Germinal center (tissue), 1 donor: ENCODE results near the gene EGR1.

Experiments used
- DNase-seq: peaks from one replicate; pipeline ENCODE4 v3.0.0; 2012; ENCODE audit warnings: mixed read lengths, low spot score

EGR1 gene

DNA sequence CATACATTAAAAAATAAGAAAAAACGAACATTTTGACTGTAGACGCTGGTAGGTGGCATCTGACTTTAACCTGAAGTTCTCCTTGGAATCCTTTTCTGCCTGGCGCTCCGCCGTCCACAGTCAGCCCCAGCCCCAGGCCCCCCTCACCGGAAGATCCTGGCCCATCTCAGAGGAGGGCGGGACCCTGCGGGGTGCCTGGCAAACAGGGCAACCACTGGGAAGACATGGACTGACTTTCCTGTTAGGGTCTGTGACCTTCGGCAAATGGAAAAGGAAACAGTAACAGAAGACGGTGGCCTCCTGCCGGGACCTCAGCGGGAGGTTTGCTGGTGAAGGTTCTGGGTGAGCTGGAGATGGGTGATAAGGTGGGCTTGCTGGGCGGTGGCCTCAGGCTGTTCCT, 11.7 kb upstream of the EGR1 start:
- DNase-seq: no peak

GRCh38 chr5:138454121-138454520, 11.2 kb upstream of the EGR1 start:
- DNase-seq: no peak

DNA sequence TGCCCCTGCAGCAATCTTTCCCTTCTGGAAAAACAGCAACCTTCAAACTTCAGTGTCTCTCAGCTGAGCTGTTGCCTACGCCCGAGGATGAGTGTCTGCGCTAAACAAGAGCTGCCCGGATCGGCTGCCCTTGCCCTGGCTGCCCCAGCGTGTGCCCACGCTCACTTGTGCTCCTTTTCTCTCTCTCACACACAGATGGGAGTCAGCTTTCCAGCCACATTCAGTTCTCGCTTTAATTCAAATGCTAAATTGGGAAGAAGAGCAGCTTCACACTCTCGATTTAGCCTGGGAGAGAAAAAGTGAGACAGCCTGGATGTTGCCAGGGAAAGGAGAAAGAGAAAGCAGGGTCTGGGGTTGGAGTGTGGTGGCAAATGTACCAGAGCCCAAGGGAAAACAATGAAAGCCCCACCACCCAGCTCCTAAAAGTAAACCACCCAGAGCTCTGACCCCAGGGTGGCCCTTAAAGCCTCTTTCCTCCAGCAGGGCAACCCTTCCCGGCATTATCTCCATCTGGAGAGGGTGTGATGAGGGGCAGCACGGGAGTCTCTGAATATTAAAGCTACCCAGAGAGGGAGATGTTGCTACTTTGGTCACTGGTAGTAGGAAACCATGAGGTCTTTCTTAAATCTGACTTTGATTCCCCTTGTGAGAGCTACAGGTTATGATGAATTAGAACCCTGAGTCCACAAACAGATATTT, 9.9 kb upstream of the EGR1 start:
- DNase-seq: no peak

- no peak for DNase-seq
These were observed 7.6 kb upstream of the EGR1 start for GRCh38 chr5:138457531-138458275.

GRCh38 chr5:138458384-138458783, 6.9 kb upstream of the EGR1 start:
- DNase-seq: no peak

GRCh38 chr5:138458856-138459255, 6.4 kb upstream of the EGR1 start:
- DNase-seq: no peak

DNA sequence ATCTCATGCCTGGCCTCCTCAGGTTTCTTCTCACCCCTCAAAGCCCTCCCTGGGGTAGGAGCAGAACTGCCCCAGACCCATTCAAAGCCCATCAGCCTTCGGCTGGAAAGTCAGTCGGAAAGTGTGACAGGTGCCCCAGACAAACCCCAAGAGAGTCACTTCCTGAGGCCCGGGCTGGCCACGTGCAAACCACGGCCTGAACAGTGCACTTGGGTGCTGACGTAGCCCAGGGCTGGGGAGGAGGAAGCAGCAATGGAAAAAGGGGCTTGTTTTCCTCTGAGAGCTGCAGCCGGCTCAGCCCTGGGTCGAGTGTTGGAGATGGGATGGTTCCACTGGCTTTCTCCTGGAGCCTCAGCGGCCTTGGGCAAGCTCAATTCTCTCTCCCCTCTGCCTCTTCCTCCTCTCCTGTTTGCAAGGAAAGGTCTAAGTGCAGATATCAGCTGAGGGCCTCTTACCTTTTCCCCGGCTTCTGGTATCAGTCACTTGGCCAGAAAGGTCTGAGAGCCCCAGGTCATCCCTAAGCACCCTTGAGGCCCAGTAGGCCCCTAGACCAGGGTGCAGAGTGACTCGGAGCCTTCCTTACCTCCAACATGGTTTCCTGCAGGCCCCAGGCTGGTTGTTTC, 5.9 kb upstream of the EGR1 start:
- peak; percentile 89 for DNase-seq

- no peak for DNase-seq
These were observed 5.1 kb upstream of the EGR1 start for GRCh38 chr5:138460032-138460693.

- no peak for DNase-seq
These were observed 3.7 kb upstream of the EGR1 start for GRCh38 chr5:138461343-138462125.

- DNase-seq: no peak
These were observed 1.8 kb upstream of the EGR1 start for GRCh38 chr5:138463419-138464007.

GRCh38 chr5:138464008-138464387, 1.3 kb upstream of the EGR1 start:
- peak; percentile 93 for DNase-seq

GRCh38 chr5:138464388-138465260, 655 bp upstream of the EGR1 start:
- peak; percentile 94 for DNase-seq

GRCh38 chr5:138466125-138466899, 1.0 kb downstream of the EGR1 start:
- no peak for DNase-seq

GRCh38 chr5:138466900-138467710, 1.8 kb downstream of the EGR1 start:
- no peak for DNase-seq

- no peak for DNase-seq
These were observed 2.4 kb downstream of the EGR1 start for GRCh38 chr5:138467711-138468132.

DNA sequence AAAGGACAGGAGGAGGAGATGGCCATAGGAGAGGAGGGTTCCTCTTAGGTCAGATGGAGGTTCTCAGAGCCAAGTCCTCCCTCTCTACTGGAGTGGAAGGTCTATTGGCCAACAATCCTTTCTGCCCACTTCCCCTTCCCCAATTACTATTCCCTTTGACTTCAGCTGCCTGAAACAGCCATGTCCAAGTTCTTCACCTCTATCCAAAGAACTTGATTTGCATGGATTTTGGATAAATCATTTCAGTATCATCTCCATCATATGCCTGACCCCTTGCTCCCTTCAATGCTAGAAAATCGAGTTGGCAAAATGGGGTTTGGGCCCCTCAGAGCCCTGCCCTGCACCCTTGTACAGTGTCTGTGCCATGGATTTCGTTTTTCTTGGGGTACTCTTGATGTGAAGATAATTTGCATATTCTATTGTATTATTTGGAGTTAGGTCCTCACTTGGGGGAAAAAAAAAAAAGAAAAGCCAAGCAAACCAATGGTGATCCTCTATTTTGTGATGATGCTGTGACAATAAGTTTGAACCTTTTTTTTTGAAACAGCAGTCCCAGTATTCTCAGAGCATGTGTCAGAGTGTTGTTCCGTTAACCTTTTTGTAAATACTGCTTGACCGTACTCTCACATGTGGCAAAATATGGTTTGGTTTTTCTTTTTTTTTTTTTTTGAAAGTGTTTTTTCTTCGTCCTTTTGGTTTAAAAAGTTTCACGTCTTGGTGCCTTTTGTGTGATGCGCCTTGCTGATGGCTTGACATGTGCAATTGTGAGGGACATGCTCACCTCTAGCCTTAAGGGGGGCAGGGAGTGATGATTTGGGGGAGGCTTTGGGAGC, 3.1 kb downstream of the EGR1 start:
- no peak for DNase-seq

DNA sequence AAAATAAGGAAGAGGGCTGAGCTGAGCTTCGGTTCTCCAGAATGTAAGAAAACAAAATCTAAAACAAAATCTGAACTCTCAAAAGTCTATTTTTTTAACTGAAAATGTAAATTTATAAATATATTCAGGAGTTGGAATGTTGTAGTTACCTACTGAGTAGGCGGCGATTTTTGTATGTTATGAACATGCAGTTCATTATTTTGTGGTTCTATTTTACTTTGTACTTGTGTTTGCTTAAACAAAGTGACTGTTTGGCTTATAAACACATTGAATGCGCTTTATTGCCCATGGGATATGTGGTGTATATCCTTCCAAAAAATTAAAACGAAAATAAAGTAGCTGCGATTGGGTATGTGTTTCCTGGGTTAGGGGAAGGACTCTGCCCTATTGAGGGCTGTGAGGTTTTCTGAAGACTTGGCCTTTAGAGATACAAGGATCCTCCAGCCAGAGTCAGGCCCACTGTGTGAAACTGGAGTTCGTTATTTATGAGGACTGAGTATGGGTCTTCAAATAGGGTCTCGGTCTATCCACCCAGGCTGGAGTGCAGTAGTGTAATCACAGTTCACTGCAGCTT, 3.8 kb downstream of the EGR1 start:
- DNase-seq: no peak
